ENCODE measurements around the gene MET.
"Not testable (repeated sequence)": the region's sequence is repeated elsewhere in the genome, so short reads cannot be mapped to it uniquely, and the experiment has no call there.

The MET gene

DNA sequence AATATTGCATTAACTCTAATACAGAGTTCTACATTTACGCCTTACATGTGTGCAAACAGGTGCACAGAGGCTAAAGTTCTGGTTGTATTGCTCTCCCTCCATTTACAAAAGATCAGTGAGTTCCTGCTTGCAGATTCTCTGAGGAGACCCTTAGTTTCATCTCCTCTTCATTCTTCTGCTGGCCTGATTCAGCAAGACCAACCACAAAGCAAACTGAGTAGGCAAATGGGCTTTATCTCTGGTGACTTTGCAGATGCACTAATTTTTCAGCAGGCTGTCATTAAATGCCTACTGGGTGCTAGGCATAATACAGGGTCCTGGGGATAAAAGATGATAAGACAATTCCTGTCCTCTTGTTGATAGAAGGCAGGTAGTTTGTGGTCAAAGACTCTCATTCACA is 56.4 kb downstream of the MET start:
- DNase-seq (ENCODE audit: low spot score): no peak

DNA sequence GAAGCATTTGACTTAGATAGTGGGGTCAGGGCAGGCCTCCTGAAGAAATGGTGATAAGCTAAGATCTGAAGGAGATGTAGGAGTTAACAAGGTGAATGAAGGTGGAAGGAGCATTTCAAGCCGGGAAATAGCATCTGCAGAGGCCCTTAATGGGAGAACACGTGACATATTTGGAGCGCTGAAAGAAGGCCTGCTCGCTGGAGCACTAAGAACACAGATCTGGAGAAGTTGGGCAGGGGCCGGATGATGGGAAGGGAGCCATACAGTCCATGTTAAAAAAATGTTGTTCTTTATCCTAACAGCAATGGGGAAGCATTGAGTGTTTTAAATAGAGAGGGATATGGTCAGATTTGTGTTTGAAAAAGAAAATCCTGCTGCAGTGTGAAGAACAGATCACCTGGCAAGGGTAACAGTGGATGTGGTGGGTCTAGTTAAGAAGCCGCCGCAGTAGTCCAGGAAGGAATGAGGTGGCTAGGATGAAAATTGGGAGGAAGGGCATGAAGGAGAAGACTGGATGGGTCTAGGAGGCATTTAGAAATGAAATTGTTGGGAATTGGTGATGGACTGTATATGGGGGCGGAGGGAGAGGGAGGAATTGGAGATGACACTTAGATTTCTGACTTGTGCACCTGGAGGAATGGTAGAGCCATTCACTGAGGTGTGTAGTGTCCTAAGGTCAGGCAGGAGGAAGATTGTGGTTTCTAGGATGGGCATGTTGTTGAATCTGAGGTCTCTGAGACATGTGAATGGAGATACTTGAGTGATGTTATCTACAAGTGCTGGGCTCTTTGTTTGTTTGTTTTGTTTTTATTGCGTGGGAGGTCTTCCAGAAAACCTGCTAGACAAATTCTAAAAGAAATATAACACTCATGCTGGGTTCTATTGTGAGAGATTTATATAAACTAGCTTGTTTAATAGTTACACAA is 58.4 kb downstream of the MET start:
- DNase-seq (ENCODE audit: low spot score): no peak

DNA sequence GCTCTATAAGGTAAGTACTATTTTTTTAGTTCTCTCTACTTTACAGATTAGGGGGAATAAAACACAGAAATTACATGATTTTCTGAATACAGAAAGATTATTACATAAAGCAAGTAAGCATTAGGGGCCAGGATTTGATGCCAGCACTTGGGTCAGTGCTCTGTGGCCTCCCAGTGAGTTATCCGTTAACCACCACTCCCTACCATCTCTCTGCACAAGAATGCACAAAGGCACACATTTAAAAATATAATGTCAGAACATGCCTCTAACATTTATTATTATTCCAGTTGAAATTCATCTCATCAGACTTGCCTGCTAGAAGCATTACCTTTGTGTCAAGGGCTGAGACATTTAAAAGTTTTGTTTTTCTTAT is 59.0 kb downstream of the MET start:
- DNase-seq (ENCODE audit: low spot score): no peak

DNA sequence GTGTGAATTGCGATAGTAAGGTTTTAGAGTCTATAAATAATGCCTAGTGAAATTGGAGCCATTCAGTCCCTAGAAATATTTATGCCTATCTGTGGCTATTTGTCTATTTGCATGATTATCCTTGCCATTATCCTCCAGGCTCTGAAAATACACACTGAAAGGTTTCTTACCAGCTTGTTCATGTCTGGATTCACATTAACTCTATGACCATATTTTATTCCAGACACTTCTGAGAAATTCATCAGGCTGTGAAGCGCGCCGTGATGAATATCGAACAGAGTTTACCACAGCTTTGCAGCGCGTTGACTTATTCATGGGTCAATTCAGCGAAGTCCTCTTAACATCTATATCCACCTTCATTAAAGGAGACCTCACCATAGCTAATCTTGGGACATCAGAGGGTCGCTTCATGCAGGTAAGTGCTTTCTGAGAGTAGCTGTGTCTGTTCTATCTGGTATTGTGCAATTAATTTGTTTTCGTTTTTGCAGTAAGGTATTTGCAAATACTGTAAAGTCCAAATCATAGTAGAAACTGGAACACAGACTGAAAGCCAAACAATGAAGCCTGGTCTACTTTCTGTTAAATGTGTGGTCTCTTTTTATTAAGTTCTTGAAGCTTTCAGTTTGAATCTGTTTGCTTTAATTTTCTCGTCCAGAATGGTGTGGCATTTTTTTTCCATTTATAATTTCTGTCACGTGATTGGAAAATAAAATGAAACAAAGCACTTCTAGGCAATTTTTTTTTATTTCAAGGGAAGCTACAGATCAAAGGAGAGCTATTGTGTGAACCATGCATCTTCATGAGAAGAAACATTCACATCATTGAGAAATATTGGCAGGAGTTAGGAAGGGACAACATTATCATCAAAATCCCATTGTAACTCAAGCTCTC is 59.7 kb downstream of the MET start:
- no peak for DNase-seq (ENCODE audit: low spot score)

DNA sequence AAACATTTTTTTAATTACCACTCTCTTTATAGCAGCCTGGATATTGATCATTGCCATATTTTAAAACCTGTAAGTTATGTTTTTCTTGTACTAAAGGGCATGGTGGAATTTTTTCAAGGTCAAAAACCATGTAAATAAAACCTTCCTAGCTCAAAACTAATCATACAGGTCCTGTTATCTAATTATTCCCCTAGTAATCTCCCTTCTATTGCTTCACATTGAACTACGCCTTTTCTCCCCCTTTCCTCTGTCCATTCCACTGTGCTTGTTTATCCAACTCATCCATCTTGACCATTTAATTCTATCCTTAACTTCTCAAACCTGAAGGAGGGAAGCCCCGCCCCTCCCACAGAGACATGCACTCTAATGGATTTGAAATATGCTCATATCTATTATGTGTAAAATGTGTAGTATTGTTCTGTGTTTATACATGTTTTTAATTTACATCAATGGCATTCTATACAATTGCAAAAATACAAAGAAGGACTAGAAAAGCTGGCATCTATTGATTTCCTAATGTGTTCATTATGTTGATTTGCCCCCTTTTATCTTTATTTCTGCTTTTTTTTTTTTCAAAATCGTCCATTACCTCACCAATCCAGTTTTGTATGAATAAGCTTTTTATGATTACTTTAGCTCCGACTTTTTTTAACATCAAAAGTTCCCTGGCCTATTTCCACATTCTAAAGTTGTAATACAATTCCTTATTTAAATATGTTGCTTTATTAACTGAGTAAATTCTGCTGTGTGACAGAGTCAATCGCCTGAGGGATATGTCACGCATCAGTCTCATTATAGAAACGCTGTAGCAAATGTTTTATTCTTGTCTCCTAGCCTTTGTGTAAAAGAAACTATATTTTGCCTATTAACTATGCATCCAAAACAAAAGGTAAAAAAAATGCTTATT is 61.0 kb downstream of the MET start:
- no peak for DNase-seq (ENCODE audit: low spot score)

DNA sequence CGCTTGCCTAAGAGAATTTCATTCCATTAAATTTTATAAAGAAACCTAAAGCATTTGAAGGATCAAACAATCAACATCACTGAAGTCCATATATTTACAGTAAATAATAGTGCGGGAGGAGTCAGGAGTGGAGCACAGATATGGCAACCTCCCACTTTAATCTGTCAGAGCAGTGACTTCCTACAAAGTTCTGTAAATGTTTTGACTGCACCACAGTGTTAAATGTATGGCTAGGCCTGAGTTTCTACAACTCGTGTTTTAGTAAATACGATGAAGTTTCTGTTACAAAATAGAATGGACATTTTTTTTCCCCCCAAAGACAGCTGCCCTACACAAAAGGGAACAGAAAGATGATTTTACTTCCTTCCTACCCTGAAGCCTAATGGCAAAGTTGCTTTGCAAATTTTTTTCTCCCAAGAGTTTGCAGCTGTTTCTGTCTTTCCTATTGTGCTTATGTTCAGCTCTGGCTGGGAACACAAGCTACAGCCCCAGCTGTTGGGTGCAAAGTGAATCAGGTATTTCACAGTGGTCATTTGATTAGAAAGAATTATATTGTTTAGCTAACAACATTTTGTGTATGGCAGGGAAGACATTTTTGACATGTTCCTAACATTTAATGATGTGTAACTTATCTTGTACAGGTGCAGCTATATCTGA is 62.1 kb downstream of the MET start:
- DNase-seq (ENCODE audit: low spot score): no peak

DNA sequence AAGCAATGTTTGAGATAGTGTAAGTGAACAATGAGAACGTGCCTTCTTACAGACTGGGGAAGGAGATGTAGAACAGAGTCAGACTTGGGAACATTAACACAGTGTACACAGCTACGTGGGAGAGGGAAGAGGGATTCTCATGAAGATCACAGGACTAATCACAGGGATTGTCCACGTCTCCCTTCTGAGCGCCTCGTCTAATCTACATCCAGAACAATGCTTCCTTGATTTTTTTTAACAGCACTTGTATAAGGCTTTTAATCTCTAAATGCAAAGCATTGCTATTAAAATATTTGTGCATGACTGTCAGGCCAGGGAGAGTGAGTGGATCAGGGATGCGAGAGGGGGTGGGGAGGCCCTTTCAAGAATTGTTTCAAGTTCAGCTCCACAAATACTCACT is 62.7 kb downstream of the MET start:
- DNase-seq (ENCODE audit: low spot score): no peak

DNA sequence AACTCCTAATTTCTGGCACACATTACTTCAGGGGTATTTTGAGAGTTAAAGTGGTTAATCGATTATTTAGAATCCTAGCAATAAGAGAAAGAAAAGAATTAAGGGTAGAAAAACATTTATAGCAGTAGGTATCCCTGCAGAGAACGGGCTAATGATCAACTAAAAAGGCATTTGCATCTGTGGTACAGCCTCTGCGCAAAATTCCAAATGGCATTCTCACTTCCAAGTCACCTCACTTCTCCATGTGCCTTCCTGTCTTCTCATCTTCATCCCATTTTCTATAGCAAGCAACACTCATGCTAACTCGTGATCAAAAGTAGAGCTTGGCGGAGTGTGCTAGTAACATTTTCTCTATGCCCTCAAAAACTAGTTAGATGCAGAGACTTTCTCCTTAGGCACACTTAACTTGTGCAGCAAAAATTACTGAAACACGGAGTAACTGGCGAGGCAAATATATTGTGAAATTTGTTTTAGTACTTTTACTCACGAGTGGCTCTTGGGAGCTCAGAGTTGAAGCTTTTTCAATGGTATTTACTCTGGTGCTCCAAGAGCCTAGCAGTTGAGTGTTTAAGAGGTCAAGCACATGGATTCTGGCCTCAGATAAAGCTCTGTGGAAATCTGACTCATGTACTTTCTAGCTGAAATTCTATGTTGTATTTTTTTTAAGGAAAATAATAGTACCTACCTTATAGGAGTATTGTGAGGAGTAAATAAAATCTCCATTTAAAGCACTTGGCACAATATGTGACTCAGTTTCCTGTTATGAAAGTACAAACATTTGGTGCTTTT is 65.1 kb downstream of the MET start:
- no peak for DNase-seq (ENCODE audit: low spot score)

DNA sequence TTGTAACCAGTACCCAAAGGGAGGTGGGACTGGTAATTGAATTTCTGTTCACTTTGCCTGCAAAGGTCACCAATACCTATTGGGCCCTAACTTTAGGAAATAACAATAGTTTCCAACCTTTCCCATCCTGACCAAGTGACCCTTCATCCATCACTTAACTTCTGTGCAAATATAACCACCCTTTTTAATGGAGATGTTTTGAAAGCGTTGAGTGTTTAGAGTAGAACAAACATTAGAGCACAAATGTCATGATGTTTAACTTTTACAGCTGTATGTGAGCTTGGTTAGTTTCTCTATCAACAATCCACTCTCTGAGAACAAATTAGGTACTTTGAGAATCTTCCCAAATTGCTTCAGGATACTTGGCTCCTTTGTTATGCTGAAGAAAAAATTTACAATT is 66.4 kb downstream of the MET start:
- no peak for DNase-seq (ENCODE audit: low spot score)

DNA sequence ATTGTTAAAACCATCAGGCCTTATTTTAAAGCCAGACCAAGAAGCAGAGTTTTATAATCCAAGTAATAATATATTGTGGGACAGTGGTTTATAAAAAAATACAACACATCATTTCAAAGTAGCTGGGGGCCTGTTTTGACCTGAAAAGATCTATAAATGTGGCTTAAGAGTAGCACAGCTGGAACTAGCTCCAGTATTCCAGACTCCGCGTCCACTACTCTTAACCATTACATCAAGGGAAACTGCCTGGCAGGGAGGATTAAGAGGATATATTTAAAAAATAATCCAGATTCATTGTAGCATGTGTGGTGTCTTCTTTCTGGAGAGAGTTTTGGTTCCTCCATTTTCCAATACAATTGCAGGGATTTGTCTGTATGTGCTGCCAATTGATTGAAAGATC is 67.3 kb downstream of the MET start:
- DNase-seq (ENCODE audit: low spot score): no peak

DNA sequence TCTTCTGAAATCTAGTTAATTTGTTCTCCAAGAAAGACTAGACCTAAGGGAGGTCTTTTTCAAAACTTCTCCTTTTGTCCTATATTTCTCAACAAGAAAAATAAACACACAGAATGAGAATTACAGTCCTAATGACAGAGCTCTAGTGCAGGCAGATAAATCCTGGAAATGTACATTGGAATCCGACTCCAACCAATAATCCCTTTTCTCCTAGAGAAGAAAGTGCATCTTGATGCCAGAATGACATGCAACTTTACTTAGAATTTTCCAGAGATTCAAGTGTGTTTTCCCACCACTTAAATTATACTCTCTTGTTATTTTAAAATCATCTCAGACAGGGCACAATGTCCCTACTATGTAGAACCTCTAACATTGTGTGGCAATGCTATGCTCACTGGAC is 68.2 kb downstream of the MET start:
- DNase-seq (ENCODE audit: low spot score): no peak

DNA sequence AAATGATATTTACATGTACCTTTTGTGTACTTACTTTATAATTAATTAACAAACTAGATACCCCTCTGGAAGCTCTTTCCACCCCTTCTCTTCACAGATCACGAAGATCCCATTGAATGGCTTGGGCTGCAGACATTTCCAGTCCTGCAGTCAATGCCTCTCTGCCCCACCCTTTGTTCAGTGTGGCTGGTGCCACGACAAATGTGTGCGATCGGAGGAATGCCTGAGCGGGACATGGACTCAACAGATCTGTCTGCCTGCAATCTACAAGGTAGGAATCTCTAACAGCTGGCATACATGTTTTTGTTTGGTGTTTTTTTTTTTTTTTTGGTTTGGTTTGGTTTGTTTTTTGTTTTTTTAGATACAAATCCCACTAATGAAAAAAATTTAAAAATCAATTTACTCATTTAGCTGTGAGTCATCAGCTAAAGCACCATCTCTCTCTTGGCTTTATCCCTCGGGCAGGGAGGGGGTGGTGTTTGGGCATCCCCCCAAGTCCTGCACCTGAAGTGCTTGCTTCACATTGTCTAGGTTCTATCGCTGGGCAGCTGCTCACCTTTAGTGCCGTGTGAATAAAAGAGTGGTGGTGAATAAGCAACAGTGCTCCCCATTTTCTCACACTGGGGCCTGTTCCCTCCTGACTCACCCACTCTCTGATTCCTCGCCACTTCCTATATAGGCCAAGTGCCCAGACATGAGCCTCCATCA is 68.9 kb downstream of the MET start:
- no peak for DNase-seq (ENCODE audit: low spot score)

DNA sequence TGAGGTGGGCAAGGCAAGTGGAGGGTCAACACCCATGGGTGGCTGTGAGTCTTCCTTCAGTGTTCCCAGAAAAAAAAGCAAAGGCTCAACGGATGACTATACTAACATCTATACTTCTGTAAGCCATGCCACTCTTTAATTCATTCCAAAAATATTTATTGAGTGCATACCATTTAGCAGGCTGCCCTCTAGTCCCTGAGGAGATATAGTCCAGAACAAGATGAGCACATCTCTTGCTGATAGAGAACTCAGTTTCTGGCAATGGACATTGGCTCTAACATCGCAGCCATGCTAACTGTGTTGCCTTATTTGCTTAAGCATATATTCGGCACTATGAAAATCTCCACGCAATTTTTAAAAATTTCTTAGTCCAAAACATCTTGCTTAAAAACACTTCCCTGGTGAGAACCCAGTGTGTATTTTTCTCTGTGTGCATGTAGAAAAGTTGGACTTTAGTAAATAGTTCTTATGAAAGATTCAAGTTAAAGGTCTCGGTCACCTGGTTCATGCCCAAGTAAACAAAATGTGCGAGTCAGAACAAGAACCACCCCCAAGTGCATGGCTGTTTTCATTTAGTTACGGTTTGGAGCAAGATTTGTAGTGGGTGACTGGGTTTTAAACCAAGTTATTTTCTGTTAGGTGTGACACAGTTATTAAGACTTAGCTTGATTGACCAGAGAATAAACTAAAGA is 69.8 kb downstream of the MET start:
- no peak for DNase-seq (ENCODE audit: low spot score)

DNA sequence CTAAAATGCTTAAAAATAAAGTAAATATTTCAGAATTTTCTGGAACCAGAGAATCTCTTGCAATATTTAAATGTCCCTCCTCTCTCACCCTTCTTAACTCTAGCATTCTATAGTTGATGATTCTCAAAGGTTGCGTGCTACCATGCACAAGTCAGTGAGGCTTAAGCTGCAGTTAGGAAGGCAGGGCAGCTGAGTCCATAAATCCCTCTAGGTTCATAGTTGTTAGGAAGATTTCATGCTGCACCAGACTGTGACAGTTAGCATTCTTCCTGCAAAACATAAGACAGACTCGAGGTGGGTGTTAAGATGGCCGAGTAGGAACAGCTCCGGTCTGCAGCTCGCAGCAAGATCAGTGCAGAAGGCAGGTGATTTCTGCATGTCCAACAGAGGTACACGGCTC is 70.6 kb downstream of the MET start:
- DNase-seq (ENCODE audit: low spot score): no peak

DNA sequence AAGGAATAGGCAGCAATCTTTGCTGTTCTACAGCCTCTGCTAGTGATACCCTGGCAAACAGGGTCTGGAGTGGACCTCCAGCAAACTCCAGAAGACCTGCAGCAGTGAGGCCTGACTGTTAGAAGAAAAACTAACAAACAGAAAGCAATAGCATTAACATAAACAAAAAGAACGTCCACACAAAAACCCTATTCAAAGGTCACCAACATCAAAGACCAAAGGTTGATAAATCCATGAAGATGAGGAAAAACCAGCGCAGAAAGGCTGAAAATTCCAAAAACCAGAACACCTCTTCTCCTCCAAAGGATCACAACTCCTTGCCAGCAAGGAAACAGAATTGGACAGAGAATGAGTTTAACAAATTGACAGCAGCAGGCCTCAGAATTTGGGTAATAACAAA is 71.8 kb downstream of the MET start:
- DNase-seq (ENCODE audit: low spot score): not testable (repeated sequence)

DNA sequence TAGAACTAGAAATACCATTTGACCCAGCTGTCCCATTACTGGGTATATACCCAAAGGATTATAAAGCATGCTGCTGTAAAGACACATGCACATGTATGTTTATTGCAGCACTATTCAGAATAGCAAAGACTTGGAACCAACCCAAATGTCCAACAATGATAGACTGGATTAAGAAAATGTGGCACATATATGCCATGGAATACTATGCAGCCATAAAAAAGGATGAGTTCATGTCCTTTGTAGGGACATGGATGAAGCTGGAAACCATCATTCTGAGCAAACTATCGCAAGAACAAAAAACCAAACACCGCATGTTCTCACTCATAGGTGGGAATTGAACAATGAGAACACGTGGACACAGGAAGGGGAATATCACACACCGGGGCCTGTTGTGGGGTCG is 74.4 kb downstream of the MET start:
- not testable (repeated sequence) for DNase-seq (ENCODE audit: low spot score)

DNA sequence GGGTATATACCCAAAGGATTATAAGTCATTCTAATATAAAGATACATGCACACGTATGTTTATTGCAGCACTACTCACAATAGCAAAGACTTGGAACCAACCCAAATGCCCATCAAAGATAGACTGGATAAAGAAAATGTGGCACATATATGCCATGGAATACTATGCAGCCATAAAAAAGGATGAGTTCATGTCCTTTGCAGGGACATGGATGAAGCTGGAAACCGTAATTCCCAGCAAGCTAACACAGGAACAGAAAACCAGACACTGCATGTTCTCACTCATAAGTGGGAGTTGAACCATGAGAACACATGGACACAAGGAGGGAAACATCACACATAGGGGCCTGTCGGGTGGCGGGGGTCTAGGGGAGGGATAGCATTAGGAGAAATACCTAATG is 79.1 kb downstream of the MET start:
- DNase-seq (ENCODE audit: low spot score): not testable (repeated sequence)

DNA sequence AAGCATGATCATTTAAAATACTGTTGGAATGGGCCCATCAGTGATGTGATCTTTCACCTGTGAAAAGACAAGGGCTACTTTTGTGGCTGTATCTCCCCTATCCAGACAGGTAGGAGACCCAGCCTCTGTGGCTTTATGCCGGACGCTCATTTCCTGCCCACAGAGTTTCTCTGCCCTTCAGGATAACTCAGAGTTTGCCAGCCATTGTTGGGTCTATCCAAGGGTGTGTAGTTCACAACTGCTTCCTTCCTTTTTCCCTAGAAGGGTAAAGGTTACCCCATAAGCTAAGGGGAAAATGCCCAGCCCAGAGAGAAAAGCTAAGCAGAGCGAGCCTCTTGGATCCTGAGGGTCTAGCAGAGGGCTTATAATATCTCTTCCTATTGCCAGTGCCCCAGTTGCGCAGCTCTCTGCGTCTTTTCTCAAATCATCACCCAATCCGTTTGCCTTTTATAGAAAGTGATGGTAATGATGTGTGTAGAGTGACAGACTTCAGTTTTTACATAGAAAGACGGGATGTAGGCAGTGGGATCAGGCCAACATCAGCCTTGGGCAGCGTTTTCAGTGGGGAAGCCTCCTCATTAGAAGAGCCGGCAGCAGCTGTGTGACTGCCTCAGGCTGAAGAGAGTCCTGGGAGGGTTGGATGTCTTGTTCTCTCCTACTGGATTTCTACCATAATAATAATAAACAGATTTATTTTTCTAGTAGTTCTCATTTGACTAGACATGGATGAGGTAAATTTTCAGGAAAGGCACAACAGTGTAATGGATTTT is 80.5 kb downstream of the MET start:
- no peak for DNase-seq (ENCODE audit: low spot score)

DNA sequence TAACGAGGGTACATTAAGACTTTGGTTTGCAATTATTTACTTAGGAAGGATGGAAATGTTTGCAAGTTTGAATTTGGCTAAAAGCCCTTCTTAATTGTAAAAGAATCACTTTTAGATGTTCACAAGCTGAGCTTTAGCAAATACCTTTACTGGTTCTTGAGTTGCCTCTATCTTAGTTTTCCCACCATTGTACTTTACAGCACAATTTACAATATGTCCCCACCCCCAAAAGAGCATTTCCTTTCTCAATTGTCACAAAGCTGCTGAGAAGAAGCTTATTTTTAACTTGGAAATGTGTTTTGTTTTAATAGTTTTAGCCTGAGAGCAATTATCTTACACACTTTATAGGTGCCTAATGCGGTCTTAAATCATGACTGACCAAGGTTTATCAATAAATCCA is 81.1 kb downstream of the MET start:
- no peak for DNase-seq (ENCODE audit: low spot score)
